ENCODE measurements around the gene PIAS4. TPM values are rescaled to one million over a fixed set of nuclear protein-coding genes. Genes with fewer than 3 reads are reported as not detected.
A peak's percentile ranks its signal among the peaks of the same experiment; 100 is the strongest.
"Not testable (repeated sequence)": the region's sequence is repeated elsewhere in the genome, so short reads cannot be mapped to it uniquely, and the experiment has no call there.

PIAS4 gene
- total RNA-seq, 2 experiments from 2014 or later = 16.1 to 20.1 TPM

- CTCF ChIA-PET = interaction anchor here (0.6 to 1.7 kb wide), 20 partner anchors 9 to 1793 kb away, joined by 3 to 18 read pairs (median 4); partner anchors contain the start of genes APBA3, DAPK3, FEM1A and MRPL54
- Mint-ChIP-seq H3K9me3 (no peaks in the 10 kb centered on the region), H3K27me3 (ENCODE audit: low read depth) (no peaks in the 10 kb centered on the region), H3K4me3 (peak overlapping the region; percentile 91), H3K27ac (peak overlapping the region; percentile 56), H3K36me3 (ENCODE audit: low read depth) (peaks cover 24% of the 10 kb centered on the region), H3K4me1 (ENCODE audit: low read depth) (peaks cover 40% of the 10 kb centered on the region)
- intact Hi-C loops (cut with micrococcal nuclease) = loop anchor here (2.0 to 5.0 kb wide), 6 partner anchors 17 to 925 kb away; partner anchors contain the start of genes APBA3, DAPK3, MAP2K2 and MFSD12
- peak; percentile 92 for DNase-seq
Observed at GRCh38 chr19:3987619-3988371, 19.7 kb upstream of the PIAS4 start.

GRCh38 chr19:3990815-3991117 is 16.8 kb upstream of the PIAS4 start:
- no peaks in the 10 kb centered on the region for H3K9me3 Mint-ChIP-seq
- intact Hi-C loops (cut with micrococcal nuclease) = loop anchor here (1.0 kb wide), 1 partner anchor 17 kb away; the partner anchor contains the start of gene PIAS4
- no peaks in the 10 kb centered on the region for H3K36me3 Mint-ChIP-seq (ENCODE audit: low read depth)
- no peak overlapping the region for H3K27ac Mint-ChIP-seq
- H3K27me3 Mint-ChIP-seq (ENCODE audit: low read depth) = no peaks in the 10 kb centered on the region
- H3K4me3 Mint-ChIP-seq = peak overlapping the region; percentile 50
- no peak for DNase-seq
- H3K4me1 Mint-ChIP-seq (ENCODE audit: low read depth) = peaks cover 18% of the 10 kb centered on the region
- CTCF ChIA-PET = interaction anchor here (0.9 kb wide), 1 partner anchor 211 kb away, joined by 3 read pairs; no protein-coding TSS in a partner anchor

GRCh38 chr19:3995607-3996006 is 11.9 kb upstream of the PIAS4 start:
- DNase-seq = no peak
- H3K4me1 Mint-ChIP-seq (ENCODE audit: low read depth) = peaks cover 3% of the 10 kb centered on the region
- no peaks in the 10 kb centered on the region for H3K9me3 Mint-ChIP-seq
- H3K27me3 Mint-ChIP-seq (ENCODE audit: low read depth) = no peaks in the 10 kb centered on the region
- H3K36me3 Mint-ChIP-seq (ENCODE audit: low read depth) = no peaks in the 10 kb centered on the region
- intact Hi-C loops (cut with micrococcal nuclease) = no loop called here
- no peak overlapping the region for H3K4me3 Mint-ChIP-seq
- H3K27ac Mint-ChIP-seq = no peak overlapping the region
- CTCF ChIA-PET = no interaction called here

GRCh38 chr19:3998667-3999412 is 8.7 kb upstream of the PIAS4 start:
- H3K4me3 Mint-ChIP-seq; H3K4me1 Mint-ChIP-seq (ENCODE audit: low read depth); H3K9me3 Mint-ChIP-seq; intact Hi-C loops (cut with micrococcal nuclease); DNase-seq; H3K27ac Mint-ChIP-seq; H3K36me3 Mint-ChIP-seq (ENCODE audit: low read depth); H3K27me3 Mint-ChIP-seq (ENCODE audit: low read depth): not testable (repeated sequence)
- CTCF ChIA-PET = interaction anchor here (0.6 kb wide), 1 partner anchor 139 kb away, joined by 3 read pairs; no protein-coding TSS in a partner anchor

DNA sequence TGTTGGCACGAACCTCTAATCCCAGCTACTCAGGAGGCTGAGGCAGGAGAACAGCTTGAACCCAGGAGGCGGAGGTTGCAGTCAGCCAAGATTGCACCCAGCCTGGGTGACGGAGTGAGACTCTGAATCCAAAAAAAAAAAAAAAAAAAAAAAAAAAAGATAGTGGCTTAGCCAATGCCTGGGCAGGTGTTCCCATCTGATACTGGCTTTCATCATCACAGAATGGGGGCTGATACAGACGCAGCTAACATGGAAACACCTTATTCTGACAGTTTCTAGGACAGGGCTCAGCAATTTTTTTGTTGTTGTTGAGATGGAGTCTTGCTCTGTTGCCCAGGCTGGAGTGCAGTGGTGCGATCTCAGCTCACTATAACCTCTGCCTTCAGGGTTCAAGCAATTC is 6.7 kb upstream of the PIAS4 start:
- CTCF ChIA-PET; H3K4me1 Mint-ChIP-seq (ENCODE audit: low read depth); intact Hi-C loops (cut with micrococcal nuclease); DNase-seq; H3K9me3 Mint-ChIP-seq; H3K36me3 Mint-ChIP-seq (ENCODE audit: low read depth); H3K27me3 Mint-ChIP-seq (ENCODE audit: low read depth); H3K4me3 Mint-ChIP-seq; H3K27ac Mint-ChIP-seq: not testable (repeated sequence)

GRCh38 chr19:4005436-4005835 is 2.1 kb upstream of the PIAS4 start:
- not testable (repeated sequence) for H3K27ac Mint-ChIP-seq; H3K36me3 Mint-ChIP-seq (ENCODE audit: low read depth); DNase-seq; H3K9me3 Mint-ChIP-seq; H3K4me3 Mint-ChIP-seq; H3K27me3 Mint-ChIP-seq (ENCODE audit: low read depth)
- CTCF ChIA-PET = interaction anchor here (0.7 to 3.9 kb wide), 3 partner anchors 17 to 408 kb away, joined by 3 to 18 read pairs (median 3); no protein-coding TSS in a partner anchor
- intact Hi-C loops (cut with micrococcal nuclease) = loop anchor here (5.0 kb wide), 1 partner anchor 117 kb away; the partner anchor contains the start of gene MAP2K2
- H3K4me1 Mint-ChIP-seq (ENCODE audit: low read depth) = peaks cover 25% of the 10 kb centered on the region

DNA sequence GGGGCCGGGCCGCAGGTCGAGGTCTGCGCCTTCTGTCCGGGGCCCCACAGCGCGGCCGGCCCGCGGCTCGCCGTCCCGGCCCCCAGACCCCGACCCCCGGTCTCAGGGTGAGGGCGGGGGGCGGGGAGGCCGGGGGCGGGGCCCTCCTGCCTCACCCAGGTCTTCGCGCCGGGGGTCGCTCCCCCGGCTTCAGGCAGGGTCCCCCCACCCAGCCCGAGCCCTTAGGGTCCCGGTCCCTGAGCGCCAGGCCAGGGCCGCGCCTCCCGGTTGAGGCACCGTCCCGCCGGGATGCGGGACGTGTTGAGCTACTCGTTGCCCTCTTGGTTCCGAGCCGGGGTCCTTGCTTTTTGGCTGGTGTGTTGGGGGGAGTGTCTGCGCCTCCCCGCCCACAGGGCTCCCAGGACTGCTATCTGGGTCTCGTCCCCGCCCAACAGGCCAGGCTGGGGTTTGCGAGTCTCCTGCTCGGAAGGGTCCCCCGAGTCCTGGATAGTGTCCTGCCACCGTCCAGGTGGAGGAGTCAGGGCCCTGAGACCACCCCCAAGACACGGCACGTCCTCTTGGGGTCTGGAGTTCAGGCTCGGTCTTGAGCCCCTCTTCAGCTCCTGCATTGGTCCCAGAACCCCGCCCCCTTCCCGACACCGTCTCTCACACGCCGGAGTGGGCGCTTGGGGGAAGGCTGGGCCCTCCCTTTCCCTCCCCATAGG is 452 bp downstream of the PIAS4 start:
- H3K27me3 Mint-ChIP-seq (ENCODE audit: low read depth) = no peaks in the 10 kb centered on the region
- H3K4me3 Mint-ChIP-seq = peak overlapping the region; percentile 84
- no peaks in the 10 kb centered on the region for H3K9me3 Mint-ChIP-seq
- intact Hi-C loops (cut with micrococcal nuclease) = loop anchor here (1.0 to 5.0 kb wide), 6 partner anchors 18 to 452 kb away; partner anchors contain the start of genes ANKRD24, MAP2K2, SIRT6 and ZBTB7A
- DNase-seq = peak; percentile 39
- H3K4me1 Mint-ChIP-seq (ENCODE audit: low read depth) = peaks cover 36% of the 10 kb centered on the region
- H3K36me3 Mint-ChIP-seq (ENCODE audit: low read depth) = no peaks in the 10 kb centered on the region
- CTCF ChIA-PET = interaction anchor here (1.9 to 3.9 kb wide), 2 partner anchors 20 to 132 kb away, joined by 12 to 18 read pairs; no protein-coding TSS in a partner anchor
- H3K27ac Mint-ChIP-seq = peak overlapping the region; percentile 79

DNA sequence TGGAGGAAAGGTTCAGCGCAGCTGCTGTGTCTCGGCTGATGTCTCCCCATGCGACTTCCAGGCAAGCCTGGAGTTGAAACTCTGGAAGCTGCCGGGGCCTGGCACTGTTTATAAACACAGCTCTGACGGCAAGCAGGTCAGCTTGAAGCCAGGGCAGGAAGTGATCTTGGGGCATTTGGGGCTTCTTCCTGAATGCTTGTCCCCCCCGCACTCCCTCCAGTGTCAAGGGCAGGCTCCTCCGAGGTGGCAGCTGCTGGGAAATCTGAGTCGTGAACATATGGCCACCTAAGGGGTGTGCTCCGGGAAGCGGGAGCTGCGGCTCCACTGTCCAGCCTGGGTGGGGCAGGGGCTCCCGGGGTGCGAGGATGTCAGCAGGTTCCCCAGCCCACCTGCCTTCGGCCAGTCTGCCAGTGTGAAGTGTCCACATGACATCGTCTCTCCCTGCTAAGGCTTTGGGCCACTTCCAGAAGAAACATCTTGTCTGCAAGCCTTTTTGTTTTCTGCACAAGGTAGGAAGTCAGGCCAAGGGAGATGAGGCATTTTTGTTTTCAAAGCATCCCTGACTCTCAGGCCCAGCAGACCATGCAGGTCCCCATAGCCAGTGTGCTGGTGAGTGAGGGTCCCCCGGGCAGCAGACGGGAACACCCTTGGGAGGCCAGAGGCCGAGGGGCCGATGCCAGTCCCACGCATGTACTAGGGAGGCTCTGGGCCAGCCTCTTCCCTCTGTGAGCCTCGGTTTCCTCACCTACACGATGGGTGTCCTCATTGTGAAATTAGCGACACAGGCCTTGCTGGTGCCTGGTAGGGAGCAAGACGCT is 2.7 kb downstream of the PIAS4 start:
- H3K27me3 Mint-ChIP-seq (ENCODE audit: low read depth) = no peaks in the 10 kb centered on the region
- CTCF ChIA-PET = interaction anchor here (0.8 kb wide), 1 partner anchor 123 kb away, joined by 3 read pairs; no protein-coding TSS in a partner anchor
- no peak overlapping the region for H3K27ac Mint-ChIP-seq
- H3K9me3 Mint-ChIP-seq = no peaks in the 10 kb centered on the region
- intact Hi-C loops (cut with micrococcal nuclease) = loop anchor here (5.0 kb wide), 1 partner anchor 112 kb away; the partner anchor contains the start of gene MAP2K2
- H3K36me3 Mint-ChIP-seq (ENCODE audit: low read depth) = peaks cover 1% of the 10 kb centered on the region
- DNase-seq = no peak
- peak overlapping the region; percentile 12 for H3K4me3 Mint-ChIP-seq
- H3K4me1 Mint-ChIP-seq (ENCODE audit: low read depth) = peaks cover 40% of the 10 kb centered on the region

DNA sequence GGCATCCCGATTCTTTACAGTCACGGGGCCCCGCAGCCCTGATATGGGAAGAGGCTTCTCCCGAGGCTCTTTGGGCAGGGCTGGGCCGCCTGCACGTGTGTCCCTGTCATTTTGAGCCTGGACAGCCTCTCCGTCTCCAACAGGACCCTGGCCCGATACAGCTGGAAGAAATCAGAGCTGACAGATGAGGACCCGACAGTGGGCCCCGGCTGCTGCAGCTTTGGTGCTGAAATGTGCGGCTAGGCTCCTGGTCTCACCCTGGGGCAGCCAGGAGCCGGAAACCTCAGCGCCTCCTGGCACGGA is 3.2 kb downstream of the PIAS4 start:
- no peak overlapping the region for H3K4me3 Mint-ChIP-seq
- intact Hi-C loops (cut with micrococcal nuclease) = no loop called here
- no peak for DNase-seq
- H3K9me3 Mint-ChIP-seq = no peaks in the 10 kb centered on the region
- H3K27me3 Mint-ChIP-seq (ENCODE audit: low read depth) = no peaks in the 10 kb centered on the region
- H3K27ac Mint-ChIP-seq = no peak overlapping the region
- peaks cover 39% of the 10 kb centered on the region for H3K4me1 Mint-ChIP-seq (ENCODE audit: low read depth)
- CTCF ChIA-PET = no interaction called here
- peaks cover 1% of the 10 kb centered on the region for H3K36me3 Mint-ChIP-seq (ENCODE audit: low read depth)

- CTCF ChIA-PET; DNase-seq; H3K36me3 Mint-ChIP-seq (ENCODE audit: low read depth); H3K27ac Mint-ChIP-seq; H3K4me3 Mint-ChIP-seq; H3K9me3 Mint-ChIP-seq; H3K27me3 Mint-ChIP-seq (ENCODE audit: low read depth); intact Hi-C loops (cut with micrococcal nuclease): not testable (repeated sequence)
- H3K4me1 Mint-ChIP-seq (ENCODE audit: low read depth) = peaks cover 36% of the 10 kb centered on the region
Observed at GRCh38 chr19:4011430-4011829, 3.9 kb downstream of the PIAS4 start.

DNA sequence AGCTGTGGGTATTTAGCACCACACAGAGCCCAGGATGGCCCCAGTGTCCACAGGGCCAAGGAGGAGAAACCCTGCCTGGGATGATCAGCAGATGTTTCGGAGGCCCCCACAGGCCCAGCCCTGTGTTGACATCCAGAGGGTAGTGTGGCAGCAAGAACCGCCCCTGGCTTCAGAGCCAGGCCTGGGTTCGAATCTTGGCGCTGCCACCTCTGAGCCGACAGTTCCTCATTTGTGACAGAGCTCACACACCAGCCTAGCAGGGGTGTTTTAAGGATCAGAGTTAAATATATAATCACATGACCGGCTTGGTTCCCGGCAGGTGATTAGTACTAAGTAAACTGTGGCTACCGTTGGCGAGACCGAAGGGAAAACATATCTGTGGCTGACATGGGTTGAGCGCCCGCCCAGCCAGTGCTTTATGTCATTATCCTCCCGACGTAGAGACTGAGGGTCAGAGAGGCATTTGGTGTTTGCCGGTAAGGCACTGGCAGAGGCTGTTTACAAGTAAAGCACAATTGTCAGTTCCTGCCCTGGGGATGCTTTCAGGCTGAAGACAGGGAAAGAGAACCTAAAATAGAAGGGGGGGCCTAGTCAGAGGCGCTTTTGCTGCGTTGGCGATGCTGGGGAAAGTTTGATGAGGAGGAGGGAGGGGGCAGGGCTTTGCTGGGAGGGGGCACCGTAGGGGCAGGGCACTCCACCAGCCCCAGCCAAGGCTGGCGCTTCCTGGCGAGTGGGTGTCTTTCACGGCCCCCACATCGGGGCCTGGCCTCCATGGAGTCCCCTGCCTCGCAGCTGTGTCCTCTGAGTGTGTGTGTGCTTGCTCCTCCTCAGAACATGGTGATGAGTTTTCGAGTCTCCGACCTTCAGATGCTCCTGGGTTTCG is 4.8 kb downstream of the PIAS4 start:
- intact Hi-C loops (cut with micrococcal nuclease) = no loop called here
- Mint-ChIP-seq H3K9me3 (no peaks in the 10 kb centered on the region), H3K4me3 (no peak overlapping the region), H3K27me3 (ENCODE audit: low read depth) (no peaks in the 10 kb centered on the region), H3K4me1 (ENCODE audit: low read depth) (peaks cover 36% of the 10 kb centered on the region), H3K27ac (no peak overlapping the region), H3K36me3 (ENCODE audit: low read depth) (peaks cover 3% of the 10 kb centered on the region)
- DNase-seq = no peak
- CTCF ChIA-PET = no interaction called here
